Right renal pelvis (tissue), 4 donors: ENCODE results near the gene MYL6. TPM values are rescaled to one million over a fixed set of nuclear protein-coding genes. Genes with fewer than 3 reads are reported as not detected.
"Not testable (repeated sequence)": the region's sequence is repeated elsewhere in the genome, so short reads cannot be mapped to it uniquely, and the experiment has no call there.

Experiments used
- DNase-seq, 4 donors: peaks; one replicate each; pipeline ENCODE4 v3.0.0-alpha.2; 2013; ENCODE audit warnings: low read depth in 4 of 4, low spot score in 3 of 4, missing footprints in 1 of 4
- polyA plus RNA-seq, 4 donors: library from polyadenylated mRNA; unstranded; fragments of 120-200 nt; gene quantifications; one replicate each; pipeline ENCODE4 v1.2.1, GENCODE V29; 2013; ENCODE audit not compliant: insufficient read length in 4 of 4

Gene MYL6
- polyA plus RNA-seq, 4 donors = 1,704 to 1,897 (median 1,779) TPM

- DNase-seq = no peak
Observed at GRCh38 chr12:56155256-56155845, 2.8 kb upstream of the MYL6 start.

DNA sequence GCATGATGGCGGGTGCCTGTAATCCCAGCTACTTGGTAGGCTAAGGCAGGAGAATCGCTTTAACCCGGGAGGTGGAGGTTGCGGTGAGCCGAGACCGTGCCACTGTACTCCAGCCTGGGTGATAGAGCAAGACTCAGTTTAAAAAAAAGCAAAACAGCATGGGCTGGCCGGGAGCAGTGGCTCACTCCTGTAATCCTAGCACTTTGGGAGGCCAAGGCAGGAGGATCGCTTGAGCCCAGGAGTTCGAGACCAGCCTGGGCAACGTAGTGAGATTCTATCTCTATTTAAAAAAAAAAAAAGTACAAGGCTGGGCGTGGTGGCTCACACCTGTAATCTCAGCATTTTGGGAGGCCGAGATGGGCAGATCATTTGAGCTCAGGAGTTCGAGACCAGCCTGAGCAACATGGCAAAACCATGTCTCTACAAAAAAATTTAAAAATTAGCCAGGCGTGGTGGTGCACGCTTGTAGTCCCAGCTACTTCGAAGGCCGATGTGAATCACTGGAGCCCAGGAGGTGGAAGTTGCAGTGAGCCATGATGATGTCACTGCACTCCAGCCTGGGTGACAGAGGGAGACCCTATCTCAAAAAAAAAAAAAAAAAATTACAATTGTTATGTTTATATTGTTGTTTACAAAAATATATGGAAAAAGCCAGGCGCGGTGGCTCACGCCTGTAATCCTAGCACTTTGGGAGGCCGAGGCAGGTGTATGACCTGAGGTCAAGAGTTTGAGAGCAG, 1.5 kb upstream of the MYL6 start:
- not testable (repeated sequence) for DNase-seq

- peak; percentile 79 to 89 (median 82) for DNase-seq
Observed at GRCh38 chr12:56157201-56158028, 744 bp upstream of the MYL6 start.

DNA sequence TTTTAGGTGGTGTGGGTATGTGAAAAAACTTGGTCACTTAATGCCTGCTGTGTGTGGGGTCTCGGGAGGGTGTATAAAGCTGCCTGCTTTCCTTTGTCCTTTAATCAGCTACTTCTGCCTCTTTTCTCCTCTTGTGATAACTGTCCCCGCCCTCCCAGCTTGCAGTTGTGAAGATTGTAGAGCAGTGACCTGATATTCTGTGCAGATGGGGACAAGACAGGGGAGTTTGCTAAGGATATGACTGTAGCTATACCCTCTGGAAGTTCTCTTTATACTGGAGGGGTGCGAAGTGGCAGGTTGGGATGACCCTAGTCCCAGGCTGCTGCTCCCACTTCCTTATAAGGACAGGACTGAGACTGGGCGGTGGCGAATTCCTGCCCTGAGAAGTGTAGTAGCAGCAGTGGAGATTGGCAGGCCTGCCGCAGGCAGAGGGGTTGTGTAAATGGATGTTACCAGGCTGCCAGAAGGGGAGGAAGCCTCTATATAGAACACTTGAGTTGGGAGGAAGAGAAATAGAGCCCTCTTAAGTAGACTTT, 835 bp downstream of the MYL6 start:
- DNase-seq = peak in 3 of 4 donors; percentile 21 to 49 (median 40)

DNA sequence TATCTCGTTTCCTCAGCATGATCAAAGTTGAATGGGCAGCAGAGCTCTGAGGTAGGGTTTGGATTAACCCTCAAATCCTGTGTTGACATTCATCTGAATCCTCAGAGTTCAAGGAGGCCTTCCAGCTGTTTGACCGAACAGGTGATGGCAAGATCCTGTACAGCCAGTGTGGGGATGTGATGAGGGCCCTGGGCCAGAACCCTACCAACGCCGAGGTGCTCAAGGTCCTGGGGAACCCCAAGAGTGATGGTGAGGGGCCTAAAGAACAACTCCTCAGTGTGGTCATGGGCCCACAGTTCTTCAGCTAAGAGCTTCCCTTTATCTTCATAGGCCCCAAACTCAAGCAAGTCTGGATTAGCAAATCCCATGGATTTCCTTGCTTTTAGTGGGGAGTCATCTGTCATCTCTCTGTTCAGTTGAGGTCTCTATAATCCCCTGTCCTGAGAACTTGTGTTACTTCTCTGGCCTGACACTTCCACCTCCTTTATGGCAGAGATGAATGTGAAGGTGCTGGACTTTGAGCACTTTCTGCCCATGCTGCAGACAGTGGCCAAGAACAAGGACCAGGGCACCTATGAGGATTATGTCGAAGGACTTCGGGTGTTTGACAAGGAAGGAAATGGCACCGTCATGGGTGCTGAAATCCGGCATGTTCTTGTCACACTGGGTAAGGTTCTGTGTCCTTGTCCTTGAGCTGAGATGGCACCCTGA, 1.5 kb downstream of the MYL6 start:
- DNase-seq = no peak

DNA sequence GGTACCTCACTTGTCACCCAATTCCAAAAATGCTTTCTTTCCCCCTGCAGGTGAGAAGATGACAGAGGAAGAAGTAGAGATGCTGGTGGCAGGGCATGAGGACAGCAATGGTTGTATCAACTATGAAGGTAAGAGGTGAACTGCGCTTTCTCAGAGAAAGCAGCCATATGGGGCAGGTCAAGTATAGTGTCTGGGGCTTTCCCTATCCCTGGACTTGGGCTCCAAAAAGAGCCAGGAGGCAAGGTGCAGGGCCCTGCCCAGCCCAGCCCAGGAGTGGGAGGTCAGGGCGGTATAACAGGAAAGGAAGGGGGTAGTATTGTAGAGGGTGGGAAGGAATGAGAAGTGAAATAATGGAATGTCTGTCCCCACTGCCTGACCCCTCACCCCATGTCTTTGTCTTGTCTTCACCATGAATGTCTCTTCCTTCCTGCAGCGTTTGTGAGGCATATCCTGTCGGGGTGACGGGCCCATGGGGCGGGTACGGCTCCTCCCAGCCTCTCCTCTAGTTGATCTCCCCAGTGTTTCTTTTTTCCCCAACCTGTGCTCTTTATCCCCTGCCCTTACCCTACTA, 2.1 kb downstream of the MYL6 start:
- no peak for DNase-seq

DNA sequence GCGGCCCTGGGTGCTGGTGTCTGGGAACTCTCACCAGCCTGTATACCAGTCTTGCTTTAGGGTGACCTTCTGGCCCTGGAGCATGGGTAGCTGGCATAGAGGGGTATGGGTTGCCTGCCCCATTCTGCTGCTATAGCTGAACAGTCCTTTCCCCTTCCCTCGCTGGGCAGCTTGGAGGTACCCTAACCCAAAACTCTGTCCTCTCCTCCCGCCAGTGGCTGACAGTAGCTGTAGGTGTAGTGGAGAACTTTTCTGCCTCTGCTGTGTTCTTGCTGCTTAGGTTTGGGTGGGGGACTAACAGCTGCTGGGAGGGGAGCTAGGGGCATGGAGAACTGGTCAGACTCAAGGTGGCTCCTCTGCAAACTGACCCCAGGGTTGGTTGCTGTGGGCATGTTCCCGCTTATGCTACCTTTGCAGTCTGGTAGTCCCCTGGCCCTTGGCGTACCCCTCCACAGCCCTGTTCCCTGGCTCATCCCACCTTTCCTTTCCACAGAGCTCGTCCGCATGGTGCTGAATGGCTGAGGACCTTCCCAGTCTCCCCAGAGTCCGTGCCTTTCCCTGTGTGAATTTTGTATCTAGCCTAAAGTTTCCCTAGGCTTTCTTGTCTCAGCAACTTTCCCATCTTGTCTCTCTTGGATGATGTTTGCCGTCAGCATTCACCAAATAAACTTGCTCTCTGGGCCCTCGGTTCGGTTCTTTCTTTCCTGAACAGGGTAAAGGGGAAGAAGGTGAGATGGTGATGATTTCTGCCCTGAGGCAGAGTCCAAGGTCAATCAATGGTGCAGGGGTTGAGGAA, 2.9 kb downstream of the MYL6 start:
- no peak for DNase-seq

DNA sequence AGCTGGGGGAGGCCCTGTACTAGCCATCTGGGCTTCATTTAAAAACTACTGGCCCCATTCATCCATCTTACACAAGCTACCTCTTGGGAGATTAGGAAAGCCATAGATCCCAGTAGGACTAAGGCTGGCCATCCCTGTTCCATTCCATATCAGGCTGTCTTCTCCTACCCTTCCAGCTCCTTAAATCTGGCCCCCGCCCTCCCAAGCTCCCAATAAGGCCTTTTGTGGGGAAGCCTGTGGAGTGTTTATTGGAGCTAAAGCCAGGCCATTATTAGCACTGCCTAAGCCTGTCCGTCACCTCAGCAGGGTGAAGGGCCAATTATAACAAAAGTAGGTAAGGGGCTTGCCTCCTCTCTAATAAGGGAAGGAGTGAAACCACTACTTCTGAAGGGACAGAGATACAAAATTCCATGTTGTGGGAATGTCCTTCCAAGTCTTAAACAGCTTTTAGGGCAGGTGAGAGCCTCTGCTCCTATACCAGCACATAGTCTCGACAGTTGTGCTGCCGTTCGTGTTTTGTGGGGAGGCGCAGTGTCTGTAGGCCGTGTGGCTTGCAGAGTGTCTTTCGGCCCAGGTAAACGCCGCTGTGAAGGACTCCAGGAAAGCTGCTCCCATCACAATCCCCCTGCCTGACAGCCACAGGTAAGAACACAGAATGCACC, 3.7 kb downstream of the MYL6 start:
- no peak for DNase-seq

- DNase-seq = no peak
Observed at GRCh38 chr12:56162468-56163290, 4.5 kb downstream of the MYL6 start.

GRCh38 chr12:56163533-56164344, 5.6 kb downstream of the MYL6 start:
- no peak for DNase-seq

- no peak for DNase-seq
Observed at GRCh38 chr12:56164345-56164729, 6.2 kb downstream of the MYL6 start.

- DNase-seq = no peak
Observed at GRCh38 chr12:56165369-56165768, 7.2 kb downstream of the MYL6 start.

DNA sequence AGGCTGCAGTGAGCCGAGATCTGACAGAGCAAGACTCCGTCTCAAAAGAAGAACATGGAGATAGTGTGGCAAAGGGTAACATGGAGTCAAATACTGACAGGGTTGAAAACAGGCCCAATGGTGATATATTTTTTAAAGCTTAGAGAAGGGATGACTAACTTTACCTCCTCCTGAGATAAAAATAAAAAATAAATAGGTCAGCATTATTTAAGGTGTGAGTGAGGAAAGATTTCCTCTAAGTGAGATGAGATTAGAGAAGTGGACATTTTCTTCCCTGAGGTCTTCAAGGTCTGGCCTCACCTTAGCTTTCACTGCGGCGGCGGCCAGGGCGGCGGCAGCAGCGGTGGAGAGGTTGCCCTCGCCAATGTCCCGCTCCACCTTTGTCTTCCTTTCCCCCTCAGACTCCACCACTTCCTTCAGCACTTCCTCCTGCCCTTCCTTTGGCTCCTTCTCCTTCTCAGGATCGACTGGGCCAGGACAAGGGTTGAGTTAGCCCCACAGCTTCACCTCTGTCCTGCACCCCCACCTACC, 11.1 kb downstream of the MYL6 start:
- DNase-seq = no peak

DNA sequence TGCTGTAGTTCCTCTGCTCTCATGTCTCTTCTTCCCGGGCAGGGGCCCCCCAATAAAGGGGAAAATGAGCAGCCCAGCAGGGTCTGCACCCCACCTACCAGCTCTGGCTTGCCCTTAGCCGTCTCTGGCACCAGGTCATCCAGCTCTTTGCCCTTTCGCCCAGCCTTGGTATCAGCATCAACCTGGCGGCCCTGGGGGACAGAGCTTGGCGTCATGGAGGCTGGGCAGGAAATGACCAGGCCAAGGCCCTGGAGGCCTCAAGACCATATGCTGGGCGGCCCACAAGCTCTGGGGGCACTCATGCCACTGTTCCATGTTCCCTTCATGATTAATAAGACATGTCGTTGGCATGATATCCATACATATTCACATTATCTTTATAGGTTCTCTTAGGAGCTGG, 14.7 kb downstream of the MYL6 start:
- DNase-seq = no peak

GRCh38 chr12:56178347-56178746, 20.2 kb downstream of the MYL6 start:
- no peak for DNase-seq

DNA sequence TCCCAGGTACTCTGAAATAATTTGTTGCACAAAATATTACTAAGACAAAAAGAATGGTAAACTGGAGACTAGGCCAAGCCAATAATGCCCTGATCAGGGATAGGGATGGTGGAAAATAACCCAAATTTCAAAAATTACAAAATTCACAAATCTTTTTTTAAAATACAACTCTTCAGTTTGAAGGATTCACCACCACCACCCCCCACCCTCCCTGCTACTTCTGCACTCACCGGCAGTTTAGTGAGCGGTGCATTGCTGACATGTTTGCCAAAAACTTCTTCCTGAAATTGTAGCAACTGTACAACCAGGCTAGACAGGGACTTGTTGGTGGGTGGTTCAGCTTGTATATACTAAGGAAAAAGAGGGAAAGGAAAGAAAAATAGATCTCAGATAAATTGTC, 28.8 kb downstream of the MYL6 start:
- DNase-seq = no peak

DNA sequence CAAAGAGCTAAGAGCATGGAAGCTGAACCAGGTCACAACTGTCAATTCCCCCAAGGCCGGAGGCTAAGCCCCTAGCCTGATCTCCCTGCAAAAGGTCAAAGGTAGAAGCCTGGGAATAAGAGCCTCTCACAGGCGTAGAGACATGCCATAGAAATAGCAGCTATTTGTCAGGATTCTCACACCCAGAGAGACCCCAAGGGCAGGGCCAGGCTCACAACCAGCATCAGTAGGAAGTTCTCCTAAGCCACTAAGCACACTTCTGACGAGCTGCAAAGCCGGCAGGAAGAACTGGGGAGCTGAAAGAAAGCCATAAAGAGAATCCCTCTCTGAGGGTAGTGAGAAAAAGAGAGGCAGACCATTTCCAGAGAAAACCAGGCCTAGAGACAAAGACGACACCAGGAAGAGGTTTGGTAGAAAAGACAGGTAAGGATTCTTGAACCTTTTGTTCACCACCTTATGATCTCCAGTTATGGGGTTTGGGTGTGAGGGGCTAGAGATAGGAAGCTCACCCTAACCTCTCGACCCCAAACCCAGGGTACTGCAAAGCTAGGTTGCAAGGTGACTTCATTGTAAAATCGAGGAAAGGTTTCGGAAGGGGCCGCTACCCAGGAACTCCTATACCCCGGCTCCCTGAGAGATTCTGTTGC, 30.1 kb downstream of the MYL6 start:
- DNase-seq = no peak
